CD4-positive, alpha-beta T cell treated with Interleukin-10 for 1 hour (primary cell): ENCODE data around the gene ABHD17C.
A peak's percentile ranks its signal among the peaks of the same experiment; 100 is the strongest.
"Not testable (repeated sequence)": the region's sequence is repeated elsewhere in the genome, so short reads cannot be mapped to it uniquely, and the experiment has no call there.

Experiments
- DNase-seq: peaks from one replicate; pipeline ENCODE4 v3.0.0-alpha.2; 2020

ABHD17C gene

DNA sequence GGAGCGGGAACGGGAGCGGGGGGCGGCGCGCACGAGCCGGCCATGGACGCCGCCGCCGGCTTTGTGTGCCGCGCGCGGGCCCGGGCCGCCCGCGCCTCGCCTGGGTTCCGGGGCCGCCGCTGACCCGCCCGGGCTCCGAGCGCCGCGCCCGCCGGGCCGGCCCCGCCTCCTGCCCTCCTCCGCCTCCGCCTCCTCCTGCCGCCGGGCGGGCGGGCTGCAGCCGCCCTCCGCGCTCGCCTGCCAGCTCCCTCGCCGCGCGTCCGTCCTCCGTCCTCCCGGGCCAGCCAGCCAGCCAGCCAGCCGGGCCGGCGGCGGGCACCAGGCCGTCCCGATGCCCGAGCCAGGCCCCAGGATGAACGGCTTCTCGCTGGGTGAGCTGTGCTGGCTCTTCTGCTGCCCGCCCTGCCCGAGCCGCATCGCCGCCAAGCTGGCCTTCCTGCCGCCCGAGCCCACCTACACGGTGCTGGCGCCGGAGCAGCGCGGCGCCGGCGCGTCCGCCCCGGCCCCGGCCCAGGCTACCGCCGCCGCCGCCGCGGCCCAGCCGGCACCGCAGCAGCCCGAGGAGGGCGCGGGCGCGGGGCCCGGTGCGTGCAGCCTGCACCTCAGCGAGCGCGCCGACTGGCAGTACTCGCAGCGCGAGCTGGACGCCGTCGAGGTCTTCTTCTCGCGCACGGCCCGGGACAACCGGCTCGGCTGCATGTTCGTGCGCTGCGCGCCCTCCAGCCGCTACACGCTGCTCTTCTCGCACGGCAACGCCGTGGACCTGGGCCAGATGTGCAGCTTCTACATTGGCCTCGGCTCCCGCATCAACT, at the start of gene ABHD17C:
Gene ABHD17C, plus strand, starts transcription at position 212 of the 812 bp plus-strand sequence. Its CDS starts 120 bp downstream, at position 332.
- peak; percentile 49 for DNase-seq

DNA sequence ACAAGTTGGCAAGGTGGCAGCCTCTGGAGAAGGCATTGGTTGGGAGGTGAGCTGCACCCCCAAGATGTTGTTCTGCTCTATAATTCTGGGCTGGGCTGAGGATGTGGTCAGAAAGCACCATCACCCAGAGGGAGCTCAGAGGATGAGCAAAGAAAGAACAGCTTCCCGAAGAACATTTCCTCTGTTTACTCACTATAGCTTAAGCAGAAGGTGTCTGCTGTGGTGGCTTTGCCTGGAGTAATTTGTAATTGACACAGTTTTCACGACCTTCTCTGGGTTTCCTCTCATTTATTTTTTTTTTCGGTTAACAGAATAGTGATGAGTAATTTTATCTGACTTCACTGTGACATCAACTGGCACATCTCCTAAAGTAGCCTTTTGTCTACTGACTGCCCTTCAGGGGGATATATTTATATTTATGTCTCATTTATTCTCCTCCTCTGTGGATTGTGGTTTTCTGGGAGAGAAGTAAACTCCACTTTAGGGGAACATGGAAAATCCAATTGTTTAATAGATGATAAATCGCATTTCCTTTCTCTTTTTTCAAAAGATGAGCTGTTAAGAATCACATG, 49.5 kb upstream of the ABHD17C start:
- no peak for DNase-seq

DNA sequence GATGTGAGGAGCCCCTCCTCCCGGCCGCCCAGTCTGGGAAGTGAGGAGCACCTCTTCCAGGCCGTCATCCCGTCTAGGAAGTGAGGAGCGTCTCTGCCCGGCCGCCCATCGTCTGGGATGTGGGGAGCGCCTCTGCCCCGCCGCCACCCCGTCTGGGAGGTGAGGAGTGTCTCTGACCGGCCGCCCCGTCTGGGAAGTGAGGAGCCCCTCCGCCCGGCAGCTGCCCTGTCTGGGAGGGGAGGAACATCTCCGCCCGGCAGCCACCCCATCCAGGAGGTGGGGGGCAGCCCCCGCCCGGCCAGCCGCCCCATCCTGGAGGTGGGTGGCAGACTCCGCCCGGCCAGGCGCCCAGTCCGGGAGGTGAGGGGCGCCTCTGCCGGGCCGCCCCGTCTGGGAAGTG, 47.7 kb upstream of the ABHD17C start:
- not testable (repeated sequence) for DNase-seq

DNA sequence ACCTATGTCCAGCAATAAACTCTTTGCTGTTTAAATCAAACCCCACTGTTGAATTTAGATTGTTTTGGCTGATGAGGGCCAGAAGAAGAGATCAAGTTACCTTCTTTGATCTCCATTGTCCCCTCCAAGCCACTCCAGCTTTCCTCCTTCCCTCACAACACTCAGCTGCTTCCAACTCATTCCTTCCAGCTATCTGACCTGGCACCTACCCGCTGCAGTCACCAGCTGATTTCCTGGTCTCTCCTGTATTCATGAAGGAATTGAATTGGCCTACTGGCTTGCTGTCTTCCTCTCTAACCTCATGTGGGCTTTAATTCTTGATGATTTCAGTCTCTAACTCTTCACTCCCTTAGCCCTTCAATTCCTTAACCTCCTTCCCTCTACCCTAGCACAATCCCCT, 40.8 kb upstream of the ABHD17C start:
- DNase-seq, result no peak

DNA sequence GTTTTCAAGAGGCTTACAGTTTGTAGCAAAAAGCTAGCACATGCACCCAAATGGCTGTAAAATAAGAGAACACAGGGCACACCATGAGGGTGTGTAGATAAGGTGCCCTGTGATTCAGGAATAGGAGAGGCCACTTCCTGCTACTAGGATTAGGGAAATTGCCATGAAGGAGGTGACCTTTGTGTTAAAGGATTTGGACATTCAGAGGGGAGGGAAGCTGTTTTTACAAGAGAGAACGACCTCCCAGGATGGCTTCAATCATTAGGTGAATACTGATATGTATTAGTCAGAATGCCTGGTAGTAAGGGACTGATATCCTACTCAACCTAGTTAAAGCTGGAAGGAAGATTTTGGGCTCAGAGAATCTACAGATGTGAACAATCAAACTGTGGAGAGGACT, 35.7 kb upstream of the ABHD17C start:
- DNase-seq, result no peak

DNA sequence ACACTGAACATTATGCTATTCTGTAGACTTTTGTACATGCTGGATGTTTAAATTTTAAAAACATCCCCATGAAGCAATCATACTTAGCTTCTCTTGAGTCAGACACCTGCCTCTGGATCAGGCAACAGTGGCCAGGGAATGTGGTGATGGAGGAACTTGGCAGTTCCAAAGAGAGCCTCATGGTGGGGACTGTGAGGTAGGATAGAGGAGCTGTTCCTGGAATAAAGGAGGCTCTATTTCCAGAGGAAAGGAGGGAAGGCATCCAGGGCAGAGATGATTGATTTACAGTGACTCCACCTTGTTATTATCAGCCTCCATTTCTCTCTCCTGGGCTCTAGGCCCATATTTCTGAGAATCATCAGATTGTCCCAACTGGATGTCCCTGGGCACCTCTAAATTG, 35.0 kb upstream of the ABHD17C start:
- no peak for DNase-seq

DNA sequence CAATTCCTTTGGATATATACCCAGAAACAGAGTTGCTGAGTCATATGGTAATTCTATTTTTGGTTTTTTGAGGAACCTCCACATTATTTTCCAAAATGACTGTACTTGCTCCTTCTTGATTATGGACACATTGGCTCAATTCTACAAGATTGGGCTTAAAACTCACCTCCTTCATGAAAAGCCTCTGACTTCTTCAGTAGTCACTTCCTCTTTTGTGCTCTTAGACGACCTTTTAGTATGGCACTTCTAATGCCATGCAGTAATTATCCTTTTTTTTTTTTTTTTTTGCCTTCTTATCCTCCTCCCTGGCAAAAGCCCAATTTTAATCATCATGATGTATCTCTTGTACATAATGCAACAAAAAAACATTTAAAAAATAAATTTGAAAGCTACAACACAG, 33.0 kb upstream of the ABHD17C start:
- DNase-seq, result no peak

DNA sequence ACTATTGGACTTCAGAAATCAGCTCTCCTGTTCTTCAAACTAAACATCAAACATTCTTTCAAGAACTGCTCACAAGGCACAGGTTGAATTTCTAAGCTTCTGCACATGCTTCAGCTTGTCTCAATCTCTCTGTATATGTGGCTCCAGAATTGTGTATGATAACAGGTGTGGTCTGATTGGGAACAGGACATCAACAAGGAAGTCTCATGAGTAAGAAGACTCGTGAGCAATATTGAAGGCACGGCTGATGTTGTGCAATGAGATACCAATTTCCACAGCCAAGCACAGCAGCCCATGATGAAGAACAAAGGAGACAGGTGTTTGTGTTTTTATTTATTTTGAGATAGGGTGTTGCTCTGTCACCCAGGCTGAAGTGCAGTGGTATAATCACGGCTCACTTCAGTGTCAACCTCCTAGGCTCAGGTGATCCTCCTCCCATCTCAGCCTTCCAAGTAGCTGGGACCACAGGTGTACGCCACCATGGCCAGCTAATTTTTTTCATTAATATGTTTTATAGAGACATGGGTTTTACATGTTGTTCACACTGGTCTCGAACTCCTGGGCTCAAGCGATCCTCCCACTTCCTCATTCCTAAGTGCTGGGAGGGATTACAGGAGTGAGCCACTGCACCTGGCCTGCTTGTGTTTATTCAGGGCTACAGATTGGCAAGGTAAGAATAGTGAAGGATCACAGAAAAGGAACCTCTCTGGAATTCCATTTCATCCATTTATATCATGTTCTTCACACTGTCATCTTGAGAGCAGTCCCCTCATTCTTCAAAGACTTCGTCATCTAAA, 32.2 kb upstream of the ABHD17C start:
- no peak for DNase-seq

DNA sequence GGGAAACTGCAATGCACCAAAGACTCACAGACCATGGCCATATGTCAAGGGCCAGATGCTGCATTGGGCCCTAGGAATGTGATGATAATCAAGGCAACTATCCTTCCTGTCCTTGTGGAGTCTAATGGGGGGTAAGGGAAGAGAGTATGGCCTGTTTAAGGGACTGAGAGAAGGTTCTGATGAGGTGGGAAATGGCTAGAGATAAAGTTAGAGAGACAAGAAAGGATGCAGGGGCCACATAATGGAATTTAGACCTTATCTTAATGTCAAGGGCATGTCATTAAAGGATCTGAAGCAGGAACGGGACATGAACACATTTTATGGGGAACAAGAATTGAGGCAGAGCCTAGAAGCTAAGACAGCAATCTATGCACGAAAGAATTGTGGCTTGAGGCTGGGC, 30.0 kb upstream of the ABHD17C start:
- no peak for DNase-seq

DNA sequence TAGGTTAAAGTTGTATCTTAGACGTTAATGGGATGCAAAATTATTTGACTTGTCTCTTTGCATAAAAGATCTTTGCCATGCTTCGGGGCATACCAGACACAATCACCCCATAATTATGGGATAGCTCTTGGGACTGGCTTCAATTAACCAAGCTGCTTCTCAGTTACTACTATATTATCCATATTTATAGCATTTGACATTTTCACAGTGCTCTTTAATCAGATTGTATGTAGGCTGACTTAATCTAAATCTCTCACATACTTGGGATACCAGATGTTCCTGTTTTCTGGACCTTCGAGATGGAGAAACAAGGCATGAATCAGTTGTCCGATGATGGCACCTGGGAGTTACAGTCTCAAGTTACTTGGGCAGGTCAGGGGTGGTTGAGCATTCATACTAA, 27.2 kb upstream of the ABHD17C start:
- DNase-seq, result no peak

DNA sequence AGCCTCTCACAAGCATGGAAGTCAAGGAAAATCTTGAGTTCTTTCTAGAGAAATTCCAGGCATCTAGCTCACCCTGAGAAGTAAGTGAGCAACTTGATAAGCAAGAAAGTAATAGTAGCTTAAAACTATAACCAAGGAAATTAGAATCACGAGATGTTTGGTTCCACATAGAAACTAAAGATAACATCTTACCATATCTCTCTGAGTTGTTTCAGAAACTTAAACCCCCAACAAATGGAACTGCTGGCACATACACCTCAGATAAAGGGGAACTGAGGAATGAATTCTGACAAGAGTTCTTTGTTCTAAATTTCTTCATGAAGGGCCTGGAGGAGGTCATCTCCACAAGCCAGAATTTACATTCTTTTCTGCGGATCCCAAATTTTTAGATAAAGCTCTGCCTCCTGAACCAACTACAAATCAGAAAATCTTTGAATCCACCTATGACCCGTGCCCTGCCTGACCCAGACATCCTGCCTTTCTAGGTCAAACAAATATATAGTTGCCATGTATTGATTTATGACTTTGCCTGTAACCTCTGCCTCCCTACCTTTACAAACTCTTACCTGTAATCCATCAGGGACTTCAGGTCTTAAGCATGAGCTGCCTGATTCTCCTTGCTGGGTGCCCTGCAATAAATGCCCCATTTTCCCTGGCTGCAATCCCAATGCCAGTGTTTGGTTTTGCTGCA, 26.4 kb upstream of the ABHD17C start:
- no peak for DNase-seq

DNA sequence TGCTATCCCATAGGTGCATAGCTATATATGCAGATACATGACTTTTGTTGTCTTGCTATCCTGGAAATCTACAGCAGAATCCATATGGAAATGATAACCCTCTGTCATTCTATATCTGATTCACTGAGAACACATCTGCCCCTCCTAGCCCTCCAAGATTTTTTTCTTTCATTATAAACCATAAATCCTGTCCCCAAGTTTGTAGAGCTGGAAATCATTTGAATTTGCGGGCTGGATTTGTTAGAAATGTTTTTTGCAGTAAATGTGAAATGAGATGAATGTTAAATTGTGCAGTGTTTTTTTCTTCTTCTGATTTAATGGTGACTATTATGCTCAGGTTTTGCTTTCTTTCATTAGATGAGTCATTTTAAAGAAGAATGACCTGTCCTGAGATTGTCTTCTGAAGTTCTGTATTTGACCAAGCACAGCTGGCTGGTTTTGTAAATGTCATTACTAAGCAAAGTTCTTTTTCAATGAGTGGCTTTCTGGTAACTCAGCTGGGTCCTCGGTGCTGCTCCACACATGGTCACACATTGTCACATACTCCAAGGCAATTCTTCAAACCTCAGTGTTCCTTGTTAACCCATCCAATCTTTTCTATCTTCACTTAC, 25.3 kb upstream of the ABHD17C start:
- DNase-seq, result no peak

DNA sequence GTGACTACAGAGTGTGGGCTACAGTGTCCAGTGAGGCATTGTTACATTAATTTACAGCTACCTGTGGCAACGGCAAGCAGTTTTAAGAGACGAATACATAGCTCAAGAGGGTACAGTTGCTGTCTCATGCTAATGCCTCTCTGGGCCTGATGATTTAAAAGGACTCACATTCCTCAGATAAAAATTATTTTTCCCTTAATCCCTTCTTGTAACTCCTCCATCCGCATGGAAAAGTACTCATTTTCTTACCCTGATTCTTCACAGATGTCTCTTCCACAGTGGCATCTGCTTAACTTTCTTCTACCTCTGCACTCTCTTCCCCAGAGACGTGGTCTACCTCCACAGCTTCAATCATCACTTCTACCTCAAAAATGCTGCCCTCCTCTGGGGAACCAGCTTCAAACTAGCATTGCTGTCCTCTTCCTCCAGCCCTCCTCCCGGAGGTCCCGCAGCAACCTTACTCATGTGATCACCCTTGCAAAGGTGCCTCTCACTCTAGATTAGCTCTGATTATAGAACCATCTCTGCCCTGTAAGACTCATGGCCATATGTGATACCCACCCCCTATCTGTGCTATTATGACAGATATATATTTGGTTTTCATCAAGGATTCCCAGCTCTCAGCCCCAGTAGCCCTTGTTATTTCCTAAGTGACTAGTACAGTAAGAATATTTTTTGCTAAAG, 21.4 kb upstream of the ABHD17C start:
- DNase-seq, result no peak

DNA sequence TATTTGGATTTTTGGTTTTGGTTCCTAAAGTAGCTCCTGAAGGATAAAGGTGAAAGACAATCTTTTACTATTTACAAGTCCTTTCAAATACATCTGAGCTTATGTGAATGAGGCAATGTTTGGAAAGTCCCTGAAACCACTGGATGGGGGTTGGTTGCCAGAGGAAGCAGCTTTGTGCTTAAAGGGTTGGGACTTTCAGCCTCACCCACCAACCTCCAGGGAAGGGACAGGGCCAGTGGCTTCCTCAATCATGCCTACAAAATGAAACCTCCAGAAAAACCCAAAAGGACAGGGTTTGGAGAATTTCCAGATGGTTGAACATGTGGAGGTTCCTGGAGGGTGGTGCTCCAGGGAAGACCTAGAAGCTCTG, 20.9 kb upstream of the ABHD17C start:
- DNase-seq, result no peak

DNA sequence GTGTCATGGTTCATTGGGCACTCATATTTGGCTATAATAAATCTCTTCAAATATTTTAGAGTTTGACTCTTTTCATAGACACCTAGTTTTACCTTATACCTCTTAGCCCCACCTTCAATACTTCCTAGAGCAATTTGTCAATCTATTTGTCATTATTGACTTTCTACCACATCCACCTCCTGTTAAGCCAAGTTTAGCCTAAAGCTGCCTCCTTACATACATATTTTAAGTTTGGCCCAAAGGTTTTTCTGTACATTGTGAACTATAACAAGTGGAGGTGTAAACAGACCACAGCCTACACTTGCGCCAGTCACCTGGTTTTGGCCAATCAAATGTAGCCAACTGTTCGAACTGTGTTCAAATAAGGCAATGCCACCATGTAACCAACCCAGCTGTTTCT, 18.1 kb upstream of the ABHD17C start:
- no peak for DNase-seq

DNA sequence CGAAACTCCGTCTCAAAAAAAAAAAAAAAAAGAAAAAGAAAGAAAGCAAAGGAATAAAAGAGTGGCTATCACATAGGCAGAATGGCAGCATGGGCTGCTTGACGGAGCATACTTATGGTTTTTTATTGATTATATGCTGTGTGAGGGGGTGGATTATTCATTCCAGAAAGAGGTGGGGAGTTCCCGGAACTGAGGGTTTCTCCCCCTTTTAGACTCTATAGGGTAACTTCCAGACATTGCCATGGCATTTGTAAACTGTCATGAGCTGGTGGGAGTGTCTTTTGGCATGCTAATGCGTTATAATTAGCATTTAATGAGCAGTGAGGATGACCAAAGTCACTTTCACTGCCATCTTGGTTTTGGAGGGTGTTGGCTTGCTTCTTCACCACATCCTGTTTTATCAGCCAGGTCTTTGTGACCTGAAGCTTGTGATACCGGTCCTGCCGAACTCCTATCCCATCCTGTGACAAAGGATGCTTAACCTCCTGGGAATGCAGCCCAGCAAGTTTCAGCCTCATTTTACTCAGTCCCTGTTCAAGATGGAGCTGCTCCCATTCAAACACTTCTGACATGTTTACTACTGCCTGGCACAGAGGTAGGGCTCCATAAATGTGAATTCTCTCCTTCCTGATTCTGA, 15.8 kb upstream of the ABHD17C start:
- DNase-seq, result no peak

DNA sequence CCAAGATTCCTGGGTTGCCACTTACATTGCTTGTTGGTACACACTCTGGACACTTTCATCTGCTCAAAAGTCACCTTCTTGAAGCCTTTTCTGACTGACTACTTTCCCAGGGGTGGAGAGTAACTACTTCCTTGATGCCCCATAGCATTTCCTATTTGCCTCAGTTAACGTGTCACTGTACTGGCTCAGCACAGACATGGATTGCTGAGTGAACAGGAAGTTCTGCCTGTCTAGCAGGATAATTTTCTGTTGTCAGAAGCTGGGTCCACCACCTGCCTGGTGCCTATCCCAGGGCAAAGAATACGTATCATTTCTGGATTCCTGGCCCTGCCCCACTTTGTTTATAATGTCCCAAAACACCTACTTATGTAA, 15.3 kb upstream of the ABHD17C start:
- no peak for DNase-seq

DNA sequence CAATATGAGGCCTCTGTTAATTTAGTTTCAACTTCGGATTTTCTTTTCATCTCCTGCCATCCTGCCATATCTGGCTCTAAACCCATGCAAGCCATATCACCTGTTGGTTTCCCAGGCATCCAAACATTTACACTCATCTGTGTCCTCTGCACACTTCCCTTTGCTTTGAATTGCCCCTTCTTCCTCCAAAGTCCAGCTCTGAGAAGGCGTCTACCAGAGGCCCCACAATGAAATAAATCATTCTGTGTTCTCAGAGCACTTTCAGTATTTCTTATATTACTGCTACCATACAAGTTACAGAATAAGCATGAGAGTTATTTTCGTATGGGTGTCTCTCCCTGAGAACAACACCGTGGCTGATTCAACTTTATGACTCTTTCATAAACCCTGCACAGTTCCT, 12.9 kb upstream of the ABHD17C start:
- no peak for DNase-seq

DNA sequence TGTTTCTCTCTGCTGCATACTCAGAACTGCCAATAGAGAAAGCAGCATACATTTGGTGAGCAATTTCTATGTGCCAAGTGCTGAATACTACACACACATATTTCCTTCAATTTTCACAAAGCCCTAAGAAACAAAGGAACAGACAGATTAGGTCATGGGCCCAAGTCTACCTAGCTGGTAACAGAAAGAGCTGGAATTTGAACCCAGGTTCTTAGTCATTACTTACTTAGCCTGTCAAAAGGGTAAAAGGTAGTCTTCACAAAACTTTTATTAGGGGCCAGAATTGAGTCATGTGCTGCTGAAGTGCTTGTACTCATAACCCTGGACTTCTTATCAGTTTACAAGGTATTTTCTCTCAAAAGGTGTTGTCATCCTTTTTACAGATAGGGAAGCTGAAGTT, 10.4 kb upstream of the ABHD17C start:
- no peak for DNase-seq

DNA sequence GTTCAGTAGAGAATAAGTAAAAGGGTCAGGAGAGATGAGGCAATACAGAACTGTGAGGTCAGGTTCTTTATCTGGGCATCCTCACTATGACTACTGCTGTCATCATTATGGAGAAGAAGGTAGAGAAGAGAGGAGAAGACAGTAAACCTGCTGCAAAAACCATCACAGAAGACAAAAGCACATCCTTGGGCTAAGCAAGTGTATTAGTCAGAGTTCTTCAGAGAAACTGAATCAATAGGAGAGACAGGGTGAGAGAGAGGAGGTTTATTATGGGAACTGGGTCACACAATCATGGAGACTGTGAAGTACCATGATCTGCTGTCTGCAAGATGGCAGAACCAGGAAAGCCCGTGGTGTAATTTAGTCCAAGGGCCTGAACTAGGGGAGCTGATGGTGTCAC, 9.5 kb upstream of the ABHD17C start:
- DNase-seq, result no peak

DNA sequence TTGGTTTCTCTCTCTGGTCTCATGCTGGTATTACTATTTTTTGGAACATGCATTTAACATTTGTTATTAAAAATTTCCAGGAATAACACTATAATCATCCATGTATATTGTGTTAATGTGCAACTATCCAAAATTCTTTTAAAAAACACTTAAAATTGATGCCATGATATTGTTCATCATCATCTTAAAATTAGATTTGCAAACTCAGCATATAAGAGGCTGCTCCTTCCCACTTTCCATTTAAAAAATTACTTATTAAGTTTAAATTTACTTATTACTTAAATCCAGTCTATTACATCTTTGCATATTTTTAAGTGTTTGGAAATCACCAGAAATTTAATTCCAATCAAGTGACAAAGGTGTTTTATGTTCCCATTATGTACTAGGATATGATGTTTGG, 5.8 kb upstream of the ABHD17C start:
- no peak for DNase-seq

DNA sequence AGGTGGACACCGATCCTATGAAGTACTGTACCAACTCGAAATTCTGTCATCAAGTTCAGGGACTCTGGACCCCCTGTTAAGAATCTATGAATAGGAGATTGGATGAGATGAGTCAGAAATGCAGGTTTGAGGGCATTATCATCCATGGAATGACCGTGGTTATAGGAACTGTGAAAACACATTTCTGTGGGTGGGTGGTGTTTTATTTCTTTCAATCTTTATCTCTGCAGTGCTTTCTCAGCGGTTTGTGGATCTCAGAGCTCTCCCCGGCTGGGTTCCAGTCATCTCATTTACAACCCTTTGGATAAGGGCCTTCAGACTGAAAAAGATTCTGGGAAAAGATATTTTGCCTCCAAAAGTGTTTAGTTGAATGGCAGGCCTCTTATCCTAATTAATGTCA, 5.4 kb upstream of the ABHD17C start:
- no peak for DNase-seq
